ENCODE measurements around the gene NPPC. TPM values are rescaled to one million over a fixed set of nuclear protein-coding genes. Genes with fewer than 3 reads are reported as not detected.

The NPPC gene
- total and polyA plus RNA-seq, 2 of the 8 experiments (the other 6 are each of a cell fraction or from before 2014, with no cell fraction given): 1.3 to 4.7 TPM

DNA sequence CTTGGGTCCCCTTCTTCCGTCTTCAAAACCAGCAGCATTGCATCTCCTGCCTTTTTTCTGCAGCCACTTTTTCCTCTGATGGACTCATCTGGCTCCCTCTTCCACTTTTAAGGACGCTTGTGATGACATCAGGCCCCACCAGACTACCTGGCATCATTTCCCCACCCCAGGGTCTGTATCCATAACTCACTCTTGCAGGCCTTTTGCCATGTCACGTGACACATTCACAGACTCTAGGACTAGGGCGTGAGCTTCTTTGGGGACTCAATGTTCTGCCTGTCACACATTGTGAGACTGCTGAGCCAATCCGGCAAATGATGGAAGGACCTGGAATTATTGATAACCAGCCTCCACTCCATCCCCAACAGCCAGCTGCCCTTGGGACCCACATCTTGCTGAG lies 23.6 kb downstream of the NPPC start (continued):
- TF ChIP-seq CTBP2 (IDR thresholded peaks at IDR 0.05; ENCODE audit: borderline replicate concordance, insufficient read depth, insufficient read length, low read length): no peak

All from H1 (cell line).